RWPE2 (cell line): Measurements from ENCODE around the gene LAMA2.

Experiments
- ATAC-seq: fragments of 200-7000 bp; cut with Tn5 transposase; 3 replicates; pipeline ENCODE4 v1.9.1; 2021; ENCODE audit warnings: low read depth
- DNase-seq: peaks from one replicate; pipeline ENCODE4 v3.0.0-alpha.2; 2020; ENCODE audit warnings: low spot score
- H3K27ac ChIP-seq: fragments of 450-650 bp; 2 replicates; pipeline ENCODE4 v1.5.1; 2017; ENCODE audit warnings: mild to moderate bottlenecking; ENCODE audit not compliant: poor library complexity, severe bottlenecking
- H3K27me3 ChIP-seq: fragments of 250-450 bp; sonication (Bioruptor Pico); 2 replicates; pipeline ENCODE4 v1.5.1; 2021; ENCODE audit warnings: mild to moderate bottlenecking, moderate library complexity; ENCODE audit not compliant: insufficient read depth, poor library complexity, severe bottlenecking
- H3K36me3 ChIP-seq: fragments of 250-450 bp; sonication (Bioruptor Pico); 2 replicates; pipeline ENCODE4 v1.5.1; 2020; ENCODE audit warnings: low read depth, mild to moderate bottlenecking, moderate library complexity
- H3K4me1 ChIP-seq: fragments of 250-450 bp; sonication (Bioruptor Pico); 2 replicates; pipeline ENCODE4 v1.5.1; 2021; ENCODE audit warnings: mild to moderate bottlenecking, moderate library complexity; ENCODE audit not compliant: insufficient read depth, poor library complexity, severe bottlenecking
- H3K4me3 ChIP-seq: fragments of 250-450 bp; sonication (Bioruptor Pico); 2 replicates; pipeline ENCODE4 v1.5.1; 2021; ENCODE audit warnings: mild to moderate bottlenecking, moderate library complexity; ENCODE audit not compliant: severe bottlenecking
- H3K9me3 ChIP-seq: fragments of 250-450 bp; sonication (Bioruptor Pico); 2 replicates; pipeline ENCODE4 v1.5.1; 2021; ENCODE audit warnings: mild to moderate bottlenecking, moderate library complexity; ENCODE audit not compliant: severe bottlenecking
- TF ChIP-seq, protein P1 (sequence below): fragments of 450-650 bp; IDR thresholded peaks from one replicate; pipeline ENCODE4 v1.5.1; 2017; ENCODE audit warnings: mild to moderate bottlenecking, moderate library complexity; ENCODE audit not compliant: poor library complexity, severe bottlenecking

The LAMA2 gene

DNA sequence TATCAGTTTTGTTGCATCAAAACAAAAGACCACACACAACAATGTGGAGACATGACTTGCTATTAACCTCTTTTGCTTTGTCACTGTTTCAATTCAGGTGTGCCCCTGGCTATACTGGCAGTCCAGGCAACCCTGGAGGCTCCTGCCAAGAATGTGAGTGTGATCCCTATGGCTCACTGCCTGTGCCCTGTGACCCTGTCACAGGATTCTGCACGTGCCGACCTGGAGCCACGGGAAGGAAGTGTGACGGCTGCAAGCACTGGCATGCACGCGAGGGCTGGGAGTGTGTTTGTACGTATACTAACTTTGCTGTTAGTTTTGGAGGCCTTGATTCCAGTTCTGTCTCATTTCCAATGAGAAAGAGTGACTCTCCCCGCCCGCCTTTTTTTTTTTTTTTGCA, 470.1 kb downstream of the LAMA2 start:
- DNase-seq (no peak), ATAC-seq (peak; percentile 51; the same call in 2 of the 3 replicates)
- no peaks in the 10 kb centered on the region for H3K27me3 ChIP-seq
- H3K4me1 ChIP-seq = peaks cover 4% of the 10 kb centered on the region
- H3K4me3 ChIP-seq = no peak overlapping the region
- H3K27ac ChIP-seq = no peak overlapping the region
- TF ChIP-seq, protein P1, sequence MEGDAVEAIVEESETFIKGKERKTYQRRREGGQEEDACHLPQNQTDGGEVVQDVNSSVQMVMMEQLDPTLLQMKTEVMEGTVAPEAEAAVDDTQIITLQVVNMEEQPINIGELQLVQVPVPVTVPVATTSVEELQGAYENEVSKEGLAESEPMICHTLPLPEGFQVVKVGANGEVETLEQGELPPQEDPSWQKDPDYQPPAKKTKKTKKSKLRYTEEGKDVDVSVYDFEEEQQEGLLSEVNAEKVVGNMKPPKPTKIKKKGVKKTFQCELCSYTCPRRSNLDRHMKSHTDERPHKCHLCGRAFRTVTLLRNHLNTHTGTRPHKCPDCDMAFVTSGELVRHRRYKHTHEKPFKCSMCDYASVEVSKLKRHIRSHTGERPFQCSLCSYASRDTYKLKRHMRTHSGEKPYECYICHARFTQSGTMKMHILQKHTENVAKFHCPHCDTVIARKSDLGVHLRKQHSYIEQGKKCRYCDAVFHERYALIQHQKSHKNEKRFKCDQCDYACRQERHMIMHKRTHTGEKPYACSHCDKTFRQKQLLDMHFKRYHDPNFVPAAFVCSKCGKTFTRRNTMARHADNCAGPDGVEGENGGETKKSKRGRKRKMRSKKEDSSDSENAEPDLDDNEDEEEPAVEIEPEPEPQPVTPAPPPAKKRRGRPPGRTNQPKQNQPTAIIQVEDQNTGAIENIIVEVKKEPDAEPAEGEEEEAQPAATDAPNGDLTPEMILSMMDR = no peak
- H3K9me3 ChIP-seq = no peaks in the 10 kb centered on the region
- H3K36me3 ChIP-seq = no peaks in the 10 kb centered on the region

DNA sequence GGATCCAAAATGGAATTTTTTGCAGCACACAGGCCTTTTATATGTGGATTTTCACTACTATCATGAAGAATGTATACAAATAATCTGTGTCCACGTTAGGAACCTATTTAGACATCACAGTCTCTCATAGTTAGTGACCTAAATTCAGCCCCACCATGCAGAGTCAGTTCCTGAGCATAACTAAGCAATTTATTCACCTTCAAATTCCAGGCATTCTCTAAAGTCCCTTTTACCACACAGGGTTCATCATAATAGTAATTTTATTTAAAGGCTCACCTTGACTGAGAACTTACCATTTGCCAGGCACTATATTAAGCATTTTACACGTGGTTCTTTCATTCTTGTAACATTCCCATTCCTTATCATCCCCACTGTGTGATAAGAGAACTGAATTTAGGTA, 473.2 kb downstream of the LAMA2 start:
- no peaks in the 10 kb centered on the region for H3K9me3 ChIP-seq
- no peak overlapping the region for H3K27ac ChIP-seq
- peaks cover 4% of the 10 kb centered on the region for H3K4me1 ChIP-seq
- no peaks in the 10 kb centered on the region for H3K27me3 ChIP-seq
- H3K4me3 ChIP-seq = no peak overlapping the region
- no peak for DNase-seq
- ATAC-seq = no peak
- no peaks in the 10 kb centered on the region for H3K36me3 ChIP-seq
- TF ChIP-seq, protein P1 = no peak

DNA sequence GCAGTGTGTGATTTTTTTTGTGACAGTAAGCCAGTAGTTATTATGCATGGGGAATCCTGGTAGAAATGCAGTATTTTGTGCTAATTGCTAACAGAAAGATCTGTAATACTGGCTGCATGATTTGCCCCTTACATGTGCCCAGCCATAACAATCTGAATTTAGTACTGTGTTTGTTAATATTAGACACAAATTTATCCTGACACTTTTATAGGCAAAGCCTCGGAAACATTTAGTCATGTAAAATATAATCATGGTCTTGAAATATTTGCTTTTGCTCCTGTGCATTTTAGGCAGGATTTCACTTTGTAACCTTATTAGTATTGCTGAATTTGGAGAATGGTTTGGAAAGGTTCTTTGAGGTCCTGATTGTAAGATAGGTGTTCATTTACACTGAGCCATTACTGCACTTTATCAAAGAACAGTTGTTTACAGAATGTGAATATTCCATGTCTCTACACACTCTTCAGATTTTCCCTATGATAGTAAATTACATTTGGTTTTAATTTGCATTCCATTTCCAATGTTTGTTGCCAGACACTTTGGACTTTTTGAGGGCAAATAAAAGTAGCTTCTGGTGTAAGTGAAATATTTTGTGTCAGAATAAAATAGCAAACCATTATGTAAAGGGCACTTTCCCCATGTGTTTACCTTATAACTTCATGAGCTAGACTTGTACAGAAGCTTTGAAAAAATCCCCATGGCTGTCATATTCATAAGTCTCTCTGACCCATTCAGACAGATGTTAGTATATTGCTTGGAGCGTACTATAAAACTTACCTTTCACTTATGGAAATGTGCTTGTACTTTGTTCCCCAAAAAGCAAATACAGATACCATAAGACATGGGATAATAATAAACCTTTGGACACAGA, 477.1 kb downstream of the LAMA2 start:
- H3K4me3 ChIP-seq = no peak overlapping the region
- no peaks in the 10 kb centered on the region for H3K27me3 ChIP-seq
- no peaks in the 10 kb centered on the region for H3K9me3 ChIP-seq
- H3K4me1 ChIP-seq = no peaks in the 10 kb centered on the region
- no peak for DNase-seq
- H3K36me3 ChIP-seq = no peaks in the 10 kb centered on the region
- ATAC-seq = no peak
- TF ChIP-seq, protein P1 = no peak
- no peak overlapping the region for H3K27ac ChIP-seq

GRCh38 chr6:129360682-129360955, 477.7 kb downstream of the LAMA2 start:
- H3K4me1 ChIP-seq = no peaks in the 10 kb centered on the region
- no peak for ATAC-seq
- H3K36me3 ChIP-seq = no peaks in the 10 kb centered on the region
- H3K9me3 ChIP-seq = no peaks in the 10 kb centered on the region
- TF ChIP-seq, protein P1 = no peak
- H3K27ac ChIP-seq = no peak overlapping the region
- no peak overlapping the region for H3K4me3 ChIP-seq
- no peak for DNase-seq
- H3K27me3 ChIP-seq = no peaks in the 10 kb centered on the region

GRCh38 chr6:129364037-129364436, 481.1 kb downstream of the LAMA2 start:
- Histone ChIP-seq H3K4me1 (no peaks in the 10 kb centered on the region), H3K27me3 (no peaks in the 10 kb centered on the region), H3K36me3 (no peaks in the 10 kb centered on the region), H3K9me3 (no peaks in the 10 kb centered on the region), H3K4me3 (no peak overlapping the region), H3K27ac (no peak overlapping the region)
- no peak for ATAC-seq
- TF ChIP-seq, protein P1 = no peak
- DNase-seq = no peak
